HG03280 (cell line): ENCODE data around the gene HDAC7.
"Not testable (repeated sequence)": the region's sequence is repeated elsewhere in the genome, so short reads cannot be mapped to it uniquely, and the experiment has no call there.

Experiments used
- ATAC-seq: cut with Tn5 transposase; IDR thresholded peaks from one replicate; pipeline ENCODE4 v1.9.1; 2021; ENCODE audit warnings: mild to moderate bottlenecking, moderate library complexity; ENCODE audit not compliant: unreplicated experiment

The HDAC7 gene

DNA sequence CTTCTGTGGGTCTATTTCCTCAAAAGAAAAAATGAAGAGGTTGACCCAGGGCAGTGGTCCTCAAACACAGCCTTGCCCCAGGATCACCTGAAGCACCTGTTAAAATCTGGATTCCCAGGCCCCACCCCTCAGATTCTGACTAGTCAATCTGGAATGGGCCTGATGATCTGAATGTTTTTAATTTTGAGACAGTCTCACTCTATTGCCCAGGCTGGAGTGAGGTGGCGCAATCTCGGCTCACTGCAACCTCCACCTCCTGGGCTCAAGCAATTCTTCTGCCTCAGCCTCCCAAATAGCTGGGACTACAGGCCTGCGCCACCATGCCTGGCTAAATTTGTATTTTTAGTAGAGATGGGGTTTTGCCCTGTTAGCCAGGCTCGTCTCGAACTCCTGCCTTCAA lies 4.3 kb downstream of the HDAC7 start:
- not testable (repeated sequence) for ATAC-seq

GRCh38 chr12:47814539-47815170 lies 5.0 kb downstream of the HDAC7 start:
- ATAC-seq, result no peak

GRCh38 chr12:47813511-47814196 lies 6.0 kb downstream of the HDAC7 start:
- ATAC-seq, result peak; percentile 34

- peak; percentile 72 for ATAC-seq
Observed at GRCh38 chr12:47812797-47813510, 6.7 kb downstream of the HDAC7 start.

- no peak for ATAC-seq
Observed at GRCh38 chr12:47811581-47812484, 7.9 kb downstream of the HDAC7 start.

DNA sequence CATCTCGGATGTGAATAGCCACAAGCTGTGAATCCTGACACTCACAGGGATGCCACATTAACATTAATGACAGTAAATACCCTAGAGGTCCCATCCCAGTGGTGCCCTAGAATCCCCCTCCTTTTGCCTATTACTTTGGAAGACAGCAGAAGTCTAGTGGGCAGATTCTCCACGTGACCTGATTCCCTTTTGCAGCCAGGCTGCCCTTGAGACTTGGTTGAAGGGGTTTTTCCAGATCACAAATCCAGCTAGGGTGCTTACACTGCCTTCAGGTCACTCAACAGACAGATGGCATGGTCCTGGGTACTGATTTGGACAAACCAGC lies 8.7 kb downstream of the HDAC7 start:
- no peak for ATAC-seq

- ATAC-seq, result not testable (repeated sequence)
Observed at GRCh38 chr12:47809518-47809917, 10.2 kb downstream of the HDAC7 start.

DNA sequence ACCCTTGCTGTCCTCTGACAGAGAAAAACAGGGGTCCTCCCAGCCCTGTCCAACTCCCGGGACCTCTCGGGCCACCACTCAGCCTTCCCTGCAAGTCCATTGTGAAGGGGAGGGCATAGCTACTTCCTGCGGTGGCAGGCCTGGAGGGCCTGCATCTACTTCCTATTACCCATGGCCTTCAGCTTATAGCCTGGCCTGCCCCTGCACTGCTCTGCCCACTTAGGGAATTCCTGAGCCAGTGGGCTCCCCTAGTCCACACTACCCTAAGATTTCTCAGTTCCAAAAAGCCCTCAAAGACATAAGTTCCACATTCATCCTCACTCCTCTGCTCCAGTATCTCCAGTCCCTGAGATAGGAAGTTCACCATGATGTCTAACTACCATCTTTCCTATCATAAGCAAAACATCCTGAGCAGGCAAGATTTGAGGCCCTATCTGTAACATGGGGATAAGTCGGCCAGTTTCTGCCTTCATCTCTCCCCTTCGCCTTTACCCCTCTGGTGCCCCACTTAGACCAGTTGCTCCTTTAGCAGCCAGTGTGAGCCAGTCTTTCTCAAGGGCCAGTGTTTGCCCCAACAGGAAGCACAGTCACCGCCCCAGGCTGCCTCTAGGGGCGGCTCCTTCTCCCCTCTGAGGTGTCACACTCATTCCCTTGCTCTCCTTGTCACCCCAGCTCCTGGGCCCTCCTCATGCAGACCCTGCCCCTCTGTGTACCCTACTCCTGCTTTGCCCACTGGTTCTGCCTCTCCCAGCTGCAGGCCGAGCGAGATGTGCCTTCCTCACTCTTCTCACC lies 10.9 kb downstream of the HDAC7 start:
- ATAC-seq, result no peak

DNA sequence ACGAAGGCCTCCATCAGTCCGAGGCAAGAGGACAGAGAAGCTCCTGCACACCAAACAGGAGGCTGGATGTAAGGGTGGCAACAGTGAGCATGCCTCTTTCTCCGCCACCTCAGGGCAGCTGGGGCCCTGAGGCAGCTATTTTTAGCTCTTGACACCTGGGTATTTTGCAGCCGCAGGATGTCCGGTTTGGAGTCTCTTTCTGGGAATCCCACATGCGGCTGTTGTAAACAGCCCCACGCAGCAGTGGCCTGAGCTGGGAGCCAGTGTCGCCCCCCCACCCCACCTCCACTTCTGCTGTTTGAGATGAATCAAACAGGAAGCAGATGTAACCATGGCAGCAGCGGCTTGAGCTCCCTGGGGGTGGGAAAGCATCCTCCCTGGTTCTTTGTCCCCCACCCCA lies 11.7 kb downstream of the HDAC7 start:
- ATAC-seq, result no peak

DNA sequence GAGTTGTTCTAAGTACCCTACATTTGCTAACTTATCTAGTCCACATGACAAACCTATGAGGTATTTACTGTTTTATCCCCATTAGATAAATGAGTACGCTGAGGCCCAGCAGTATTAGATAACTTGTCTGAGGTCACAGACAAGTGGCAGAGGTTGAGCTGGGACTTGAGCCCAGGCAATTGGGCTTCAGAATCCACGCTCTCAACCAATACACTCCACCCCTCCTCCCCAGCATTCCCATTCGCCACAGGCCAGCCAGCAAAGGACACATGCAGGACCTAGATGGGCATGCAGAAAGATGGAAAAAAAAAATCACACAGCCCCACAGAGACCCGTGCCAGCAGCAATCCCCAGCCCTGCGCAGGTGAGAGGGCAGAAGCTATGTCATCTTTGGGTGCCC lies 12.4 kb downstream of the HDAC7 start:
- no peak for ATAC-seq

DNA sequence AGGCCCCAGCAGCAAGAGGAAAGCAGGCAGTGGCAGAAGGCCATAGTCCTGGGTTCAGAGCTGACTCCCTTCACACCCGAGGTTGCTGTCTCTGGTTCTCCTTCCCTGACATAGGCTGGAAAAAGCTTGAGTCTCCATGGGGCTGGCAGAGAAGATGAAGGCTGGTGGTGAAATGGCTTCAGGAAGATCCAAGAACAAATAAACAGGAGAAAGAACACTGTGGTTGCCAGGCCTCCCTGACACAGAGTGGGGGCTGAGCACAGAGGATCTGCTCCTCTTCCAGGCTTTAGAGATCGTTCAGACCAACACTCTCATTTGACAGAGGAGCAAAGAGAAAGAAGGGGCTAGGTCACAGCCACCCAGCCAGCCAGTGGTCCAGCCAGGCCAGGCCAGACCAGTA lies 14.3 kb downstream of the HDAC7 start:
- ATAC-seq, result no peak

DNA sequence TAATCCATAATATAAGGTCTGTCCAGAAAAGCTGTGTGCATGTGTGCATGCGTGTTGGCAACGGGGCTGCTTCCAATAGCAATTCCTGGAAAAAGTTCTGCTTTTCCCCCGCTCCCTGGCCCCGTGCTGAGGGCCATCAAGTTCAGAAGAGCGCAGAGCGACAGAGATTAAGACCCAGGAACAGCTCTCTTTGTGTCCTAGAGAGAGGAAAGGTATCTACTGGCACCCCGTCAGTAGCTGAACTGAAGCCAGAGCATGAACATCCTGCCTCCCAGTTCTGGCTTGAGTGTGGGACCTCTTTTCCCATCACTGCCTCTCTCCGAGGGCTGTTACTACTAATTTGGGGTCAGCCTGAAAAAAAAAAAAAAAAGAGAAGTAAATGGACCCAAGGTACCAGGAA lies 15.5 kb downstream of the HDAC7 start:
- no peak for ATAC-seq

DNA sequence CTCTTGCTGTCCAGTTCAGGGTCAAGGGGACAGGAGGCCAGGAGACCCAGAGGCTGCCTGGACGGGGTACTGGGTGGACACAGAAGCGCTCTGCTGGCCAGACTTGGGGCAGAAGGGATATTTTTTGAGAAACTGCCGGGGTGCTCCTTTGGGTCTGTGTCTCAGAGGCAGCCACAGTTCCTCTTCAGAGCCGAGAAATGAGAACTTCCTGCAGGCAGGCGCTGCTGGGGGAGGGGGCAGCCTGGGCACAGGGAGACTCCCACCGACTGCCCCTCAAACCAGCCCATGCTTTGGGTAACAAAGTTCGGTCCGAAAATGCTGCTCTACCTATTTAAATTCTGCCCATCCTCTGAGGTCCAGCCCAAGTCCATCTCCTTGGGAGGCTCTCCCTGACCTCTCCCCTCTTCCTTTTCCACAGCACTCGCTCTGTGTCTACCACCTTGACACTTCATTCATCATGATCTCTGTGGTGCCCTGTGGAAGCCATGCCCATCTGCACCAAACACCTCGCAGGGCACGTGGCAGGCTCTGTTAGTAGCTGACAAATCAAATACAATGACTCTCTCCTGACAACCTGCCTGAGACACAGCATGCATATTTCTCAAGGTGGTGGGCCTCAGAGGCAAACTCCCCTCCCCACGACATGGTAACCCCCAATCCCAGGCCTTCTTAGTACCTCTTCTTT lies 16.4 kb downstream of the HDAC7 start:
- no peak for ATAC-seq

DNA sequence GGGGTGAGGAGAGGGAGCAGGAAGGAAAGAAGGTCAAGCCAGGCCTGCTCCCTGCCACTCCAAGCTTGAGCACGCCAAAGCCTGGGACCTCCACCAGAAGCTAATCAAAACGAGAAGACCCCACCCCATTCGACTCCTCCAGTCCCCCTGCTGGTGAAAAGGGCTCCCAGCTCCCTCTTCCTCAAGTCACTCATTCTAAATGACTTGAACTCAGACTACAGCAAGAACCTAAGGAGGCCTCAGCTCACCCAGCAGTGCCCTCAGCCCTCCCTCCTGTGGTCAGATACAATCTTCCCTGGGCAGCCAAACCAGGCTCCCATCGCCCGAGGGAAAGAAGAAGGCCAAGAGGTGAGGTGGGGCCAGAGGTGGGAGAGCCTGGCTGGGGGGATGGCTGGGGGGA lies 17.4 kb downstream of the HDAC7 start:
- ATAC-seq, result no peak

DNA sequence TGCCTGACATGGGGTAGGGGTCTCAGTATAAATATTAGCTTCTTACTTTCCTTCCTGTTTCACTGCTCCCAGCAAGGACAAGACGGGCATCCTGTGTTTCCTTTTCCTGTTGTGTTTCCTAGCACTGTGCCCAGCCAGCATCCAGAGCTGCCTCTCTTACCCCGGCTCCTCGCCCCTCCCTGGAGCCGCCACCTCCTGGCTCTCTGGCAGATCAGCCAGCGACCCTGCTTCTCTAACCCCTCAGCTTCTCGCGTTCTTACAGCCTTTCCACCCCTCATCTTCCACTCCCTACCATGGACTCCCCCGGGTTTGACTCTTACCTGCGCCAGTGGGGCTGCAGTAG lies 17.8 kb downstream of the HDAC7 start:
- ATAC-seq, result no peak

DNA sequence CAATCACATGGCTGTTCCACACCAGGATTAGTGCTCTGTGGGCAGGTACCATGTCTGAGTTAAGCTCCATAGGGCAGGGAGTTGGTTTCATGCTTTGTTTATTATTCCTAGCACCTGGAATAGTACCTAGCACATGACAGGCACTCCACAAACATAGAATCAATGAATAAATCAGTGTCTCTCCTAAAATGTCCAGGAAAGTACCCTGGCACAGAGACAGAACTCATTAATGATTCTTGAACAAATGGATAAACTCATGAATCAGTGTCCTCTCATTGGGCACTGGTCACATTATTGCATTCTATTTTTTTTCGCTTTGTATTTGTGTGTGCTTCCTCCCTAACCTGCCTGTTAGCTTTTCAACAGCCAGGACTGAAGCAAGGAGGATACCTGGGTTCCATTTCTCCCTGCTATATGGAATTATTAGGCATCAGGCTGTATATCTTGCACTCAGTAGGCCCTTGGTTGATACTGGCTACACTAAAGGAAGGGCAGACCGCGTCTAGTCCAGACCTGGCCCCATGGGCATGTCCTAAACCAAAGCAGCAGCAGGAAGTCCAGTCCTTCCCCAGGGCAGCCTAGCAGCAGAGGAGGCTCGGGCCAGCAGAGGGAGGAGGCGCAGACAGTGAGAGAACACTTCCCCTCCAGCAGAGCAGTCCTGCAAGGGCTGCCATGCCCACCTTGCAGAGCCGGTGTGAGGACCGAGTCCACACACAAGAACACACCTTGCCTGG lies 18.4 kb downstream of the HDAC7 start:
- no peak for ATAC-seq

DNA sequence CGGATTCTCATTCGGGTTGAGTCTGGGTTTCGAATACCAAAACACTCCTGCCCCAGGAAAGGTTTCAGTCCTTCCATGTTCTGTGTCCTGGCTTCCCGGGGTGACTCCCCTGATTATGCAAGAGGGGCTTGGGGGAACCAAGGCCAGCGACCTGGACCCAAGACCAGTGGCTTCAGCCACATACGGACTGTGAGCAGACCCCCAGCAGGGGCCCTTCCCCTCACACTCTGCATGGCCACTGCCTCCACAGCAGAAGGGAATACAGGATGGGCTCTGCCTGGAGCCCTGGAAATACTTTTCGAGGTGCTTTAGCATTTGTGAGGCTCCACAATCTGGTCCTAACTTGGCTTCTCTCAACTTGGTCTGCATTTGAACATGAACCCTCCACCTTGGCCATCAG lies 19.1 kb downstream of the HDAC7 start:
- no peak for ATAC-seq

DNA sequence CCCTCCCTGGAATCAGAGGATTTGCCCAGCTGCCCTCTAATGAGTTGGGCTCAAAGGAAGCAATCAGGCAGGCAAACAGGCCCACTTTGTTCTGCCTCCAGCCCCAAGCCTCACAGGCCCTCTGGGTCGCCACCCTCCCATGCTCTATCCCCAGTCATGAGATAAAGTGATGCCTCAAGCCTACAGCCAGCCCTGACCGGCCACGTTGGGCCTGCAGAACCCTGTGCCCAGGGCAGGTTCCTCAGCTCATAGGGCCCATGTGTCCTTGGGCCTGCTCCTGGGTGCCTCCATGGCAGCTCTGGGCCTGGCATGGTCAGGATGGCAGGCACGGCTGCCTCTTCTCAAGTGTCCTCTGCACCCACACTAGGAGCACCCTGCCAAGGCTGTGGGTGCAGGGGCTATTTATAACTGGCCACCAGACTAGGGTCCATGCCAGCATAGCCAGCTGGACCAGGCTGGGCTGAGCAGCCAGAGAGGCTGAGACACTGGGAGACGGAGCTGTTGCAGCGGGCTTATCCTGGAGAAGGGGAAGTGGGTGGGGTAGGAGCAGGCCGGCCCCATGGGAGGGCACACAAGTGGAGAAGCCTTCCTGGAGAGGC lies 20.2 kb downstream of the HDAC7 start:
- no peak for ATAC-seq

GRCh38 chr12:47798382-47798948 lies 21.2 kb downstream of the HDAC7 start:
- no peak for ATAC-seq
